Measurements from ENCODE around the gene BARX1.

DNA sequence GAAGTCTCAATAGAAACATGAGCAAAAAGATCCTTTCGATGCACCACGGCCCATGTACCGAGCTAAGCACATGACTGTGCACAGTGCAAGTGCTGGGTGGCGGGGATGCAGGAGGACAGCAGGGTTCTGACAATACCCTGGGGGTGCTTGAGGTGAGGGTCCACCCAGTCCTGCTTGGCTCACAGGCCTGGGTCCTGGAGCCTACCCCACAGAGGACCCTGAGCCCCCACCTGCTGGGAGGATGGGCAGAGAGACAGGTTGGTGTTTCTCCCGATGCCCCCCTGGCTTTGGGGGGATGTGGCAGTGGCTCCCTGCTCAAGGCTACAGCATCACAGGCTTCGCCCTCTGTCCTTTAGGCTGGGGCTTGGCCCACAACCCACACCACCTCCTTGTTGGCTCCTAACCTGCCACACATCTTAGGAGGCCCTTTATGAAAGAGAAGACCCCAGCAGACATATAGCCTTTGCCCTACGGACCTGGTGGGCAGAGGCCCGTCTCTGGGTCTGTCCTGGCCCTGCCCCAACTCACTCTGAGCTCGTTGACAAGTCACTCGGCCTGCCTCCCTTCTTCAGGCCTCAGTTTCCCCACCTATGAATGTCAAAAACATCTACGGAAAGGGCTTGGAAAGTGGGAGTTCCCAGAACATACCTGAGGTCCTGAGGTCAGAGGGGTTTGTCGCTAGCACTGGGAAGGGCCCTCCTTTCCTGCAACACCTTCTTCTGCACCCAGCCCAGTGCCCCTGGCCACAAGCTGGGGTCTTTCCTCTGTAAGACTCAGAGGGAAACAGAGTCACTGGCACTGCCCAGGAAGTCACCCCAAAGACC lies 50.3 kb downstream of the BARX1 start:
- TF ChIP-seq POLR2A (IDR thresholded peaks at IDR 0.05; ENCODE audit: low read depth, low read length) = no peak
- TF ChIP-seq POLR2AphosphoS5 (IDR thresholded peaks at IDR 0.05; ENCODE audit: low read depth, low read length) = no peak
- no peak for TF ChIP-seq TAF1 (IDR thresholded peaks at IDR 0.05; ENCODE audit: low read depth, low read length)
- no peak for TF ChIP-seq SPI1 (IDR thresholded peaks at IDR 0.05; ENCODE audit: low read depth, low read length)
- no peak for TF ChIP-seq POU2F2 (IDR thresholded peaks at IDR 0.05; ENCODE audit: low read depth, low read length)
- no peak for TF ChIP-seq PAX5 (IDR thresholded peaks at IDR 0.05; ENCODE audit: insufficient read depth, low read length, severe bottlenecking)
